RPMI8226 (cell line): Measurements from ENCODE around the gene EML5.

ENCODE experiments used
- DNase-seq: peaks from one replicate; pipeline ENCODE4 v3.0.0-alpha.2; 2015

EML5 gene

DNA sequence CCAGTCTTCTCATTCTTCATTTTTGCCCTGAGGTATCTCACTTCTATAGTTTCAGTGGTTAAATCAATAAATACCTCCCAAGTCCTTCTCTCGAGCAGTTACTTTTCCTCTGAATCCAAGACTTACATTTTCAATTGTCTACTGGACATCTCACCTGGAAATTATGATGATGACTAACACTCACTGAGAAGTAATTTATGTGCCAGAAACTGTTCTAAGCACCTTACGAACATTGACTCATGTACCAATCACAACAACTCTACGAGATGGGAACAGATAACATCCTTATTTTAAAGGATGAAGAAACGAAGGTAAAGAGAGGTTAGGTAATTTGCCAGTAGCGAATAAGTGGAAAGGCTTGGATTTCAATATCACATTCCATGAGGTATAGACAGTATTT is 94.1 kb downstream of the EML5 start:
- DNase-seq, result no peak

DNA sequence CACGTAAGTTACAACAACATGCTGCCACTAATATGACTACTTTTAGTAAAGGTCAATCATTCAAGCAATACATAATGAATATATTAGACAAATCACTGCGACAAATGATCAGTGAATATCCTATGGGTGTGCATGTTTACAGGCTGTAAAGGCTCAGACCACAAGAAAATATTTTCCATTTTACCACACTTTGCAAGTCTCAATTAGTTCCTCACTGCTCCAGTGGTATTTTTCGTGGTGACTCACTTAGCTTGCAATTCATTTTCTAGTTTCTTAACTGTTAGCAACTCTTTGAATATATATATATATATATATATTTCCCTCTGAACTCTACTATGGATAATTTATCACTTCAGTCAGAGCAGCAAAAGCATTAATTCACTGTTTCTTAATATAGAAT is 96.9 kb downstream of the EML5 start:
- no peak for DNase-seq

DNA sequence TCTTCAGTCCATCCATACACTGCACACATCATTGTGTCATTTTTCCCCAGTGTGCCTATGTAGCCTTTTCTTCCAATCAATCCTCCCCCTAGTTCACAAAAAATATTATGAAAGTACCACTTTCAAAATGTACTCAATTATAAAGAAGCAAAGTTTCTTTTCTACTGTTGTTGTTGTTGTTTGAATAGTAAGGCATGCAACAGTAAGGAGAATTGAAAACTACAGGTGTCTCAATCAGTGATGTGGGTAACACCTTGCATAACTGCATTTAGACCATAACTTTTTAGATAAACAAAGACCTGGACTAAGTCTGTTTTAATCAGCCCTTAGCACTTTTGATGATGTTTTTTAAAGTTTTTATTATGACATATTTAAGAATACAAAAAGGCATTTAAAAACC is 104.4 kb downstream of the EML5 start:
- DNase-seq, result no peak

DNA sequence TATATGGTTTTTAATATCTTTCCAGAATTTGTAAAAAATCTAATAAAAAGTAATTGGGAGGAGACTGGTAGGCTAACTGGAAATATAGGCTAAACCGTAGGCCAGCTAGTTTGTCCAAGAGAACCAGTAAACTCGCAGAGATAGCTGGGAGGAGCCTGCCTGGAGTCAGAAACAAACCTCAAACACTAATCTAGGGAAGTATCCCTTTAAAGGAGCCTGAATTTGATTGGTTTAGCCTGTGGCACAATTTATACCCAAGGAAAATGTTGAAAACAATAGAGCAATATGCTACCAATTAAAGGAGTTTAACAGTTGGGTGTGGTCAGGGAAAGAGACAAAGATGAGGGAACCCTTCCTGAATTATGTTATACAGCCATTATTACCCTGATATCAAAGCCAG is 109.6 kb downstream of the EML5 start:
- DNase-seq, result no peak

- peak; percentile 5 for DNase-seq
Measured at GRCh38 chr14:88682495-88683114, 110.1 kb downstream of the EML5 start.

DNA sequence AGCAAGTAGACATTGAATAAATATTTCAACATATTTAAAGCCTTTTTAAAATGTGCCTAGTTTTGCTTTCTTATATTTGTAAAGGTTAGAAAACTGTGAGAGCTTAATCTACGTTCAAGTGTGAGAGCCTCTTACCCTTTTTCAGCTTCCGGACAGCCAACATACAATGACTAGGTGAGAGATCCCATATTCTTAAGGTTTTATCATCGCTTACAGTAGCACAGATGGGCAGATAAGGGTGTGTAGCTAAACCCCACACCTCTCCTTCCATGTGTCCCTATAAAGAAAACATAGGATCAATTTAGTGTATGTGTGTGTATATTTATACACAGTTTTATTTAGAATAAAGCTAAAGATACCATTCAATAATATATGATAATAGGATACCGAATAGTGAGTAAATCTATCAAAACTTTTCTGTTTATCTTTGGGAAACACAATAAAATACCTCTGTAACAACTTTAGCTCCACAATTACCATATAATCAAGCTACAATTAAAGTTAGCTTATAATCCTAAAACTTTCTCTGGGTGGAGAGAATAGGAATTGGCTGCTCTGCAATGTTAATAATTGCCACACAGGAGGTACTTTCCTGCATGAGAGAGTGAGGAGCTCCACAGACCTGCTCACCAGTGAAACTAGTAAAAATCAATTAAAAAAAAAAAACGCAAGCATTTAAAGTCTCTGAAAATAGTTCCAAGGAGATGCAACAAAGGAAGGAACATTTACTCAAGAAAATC is 110.8 kb downstream of the EML5 start:
- no peak for DNase-seq

DNA sequence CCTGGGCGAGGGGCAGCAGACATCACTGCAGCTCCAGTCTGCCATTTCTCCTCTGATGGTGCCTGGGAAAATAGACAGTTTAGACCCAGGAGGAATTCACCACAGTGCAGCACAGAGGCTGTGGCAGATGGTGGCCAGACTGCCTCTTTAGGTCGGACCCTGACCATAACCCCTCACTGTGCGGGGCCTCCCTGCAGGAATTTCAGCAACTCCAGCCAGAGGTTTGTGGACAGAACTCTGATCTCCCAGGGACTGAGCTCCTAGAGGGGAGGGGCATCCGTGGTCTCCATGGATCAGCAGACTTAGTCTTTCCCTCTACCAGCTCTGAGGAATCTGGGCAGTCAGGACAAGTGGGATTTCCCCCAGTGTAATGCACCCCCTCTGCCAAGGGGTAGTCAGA is 123.4 kb downstream of the EML5 start:
- DNase-seq, result no peak

DNA sequence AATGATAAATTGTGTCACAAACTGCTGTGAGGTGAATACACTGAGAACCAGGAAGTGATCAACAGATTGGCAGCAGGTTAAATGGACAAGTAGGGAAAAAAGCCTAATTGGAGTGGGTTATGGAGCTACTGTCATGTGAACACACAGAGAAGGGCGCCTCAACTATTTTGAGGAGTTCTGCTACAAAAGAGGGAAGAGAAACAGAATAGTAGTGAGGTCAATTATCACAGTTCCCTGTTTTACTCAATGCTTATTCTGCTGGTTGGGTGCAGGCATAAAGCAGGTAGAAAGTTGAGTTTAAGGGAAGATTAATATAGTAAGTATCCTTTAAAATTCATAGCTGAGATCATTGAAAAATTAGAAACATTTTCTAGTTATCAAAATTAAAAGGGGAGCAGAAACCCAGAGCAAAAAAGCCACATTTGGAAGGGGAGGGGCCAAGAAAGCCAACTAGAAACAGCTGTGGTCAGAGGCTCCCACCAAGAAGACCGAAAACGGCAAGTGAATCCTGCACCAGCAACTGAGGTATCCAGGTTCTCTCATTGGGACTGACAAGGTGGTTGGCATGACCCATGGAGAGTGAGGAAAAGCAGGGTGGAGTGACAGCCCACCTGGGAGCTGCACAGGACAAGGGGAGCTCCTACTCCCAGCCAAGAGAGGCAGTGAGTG is 124.2 kb downstream of the EML5 start:
- no peak for DNase-seq

DNA sequence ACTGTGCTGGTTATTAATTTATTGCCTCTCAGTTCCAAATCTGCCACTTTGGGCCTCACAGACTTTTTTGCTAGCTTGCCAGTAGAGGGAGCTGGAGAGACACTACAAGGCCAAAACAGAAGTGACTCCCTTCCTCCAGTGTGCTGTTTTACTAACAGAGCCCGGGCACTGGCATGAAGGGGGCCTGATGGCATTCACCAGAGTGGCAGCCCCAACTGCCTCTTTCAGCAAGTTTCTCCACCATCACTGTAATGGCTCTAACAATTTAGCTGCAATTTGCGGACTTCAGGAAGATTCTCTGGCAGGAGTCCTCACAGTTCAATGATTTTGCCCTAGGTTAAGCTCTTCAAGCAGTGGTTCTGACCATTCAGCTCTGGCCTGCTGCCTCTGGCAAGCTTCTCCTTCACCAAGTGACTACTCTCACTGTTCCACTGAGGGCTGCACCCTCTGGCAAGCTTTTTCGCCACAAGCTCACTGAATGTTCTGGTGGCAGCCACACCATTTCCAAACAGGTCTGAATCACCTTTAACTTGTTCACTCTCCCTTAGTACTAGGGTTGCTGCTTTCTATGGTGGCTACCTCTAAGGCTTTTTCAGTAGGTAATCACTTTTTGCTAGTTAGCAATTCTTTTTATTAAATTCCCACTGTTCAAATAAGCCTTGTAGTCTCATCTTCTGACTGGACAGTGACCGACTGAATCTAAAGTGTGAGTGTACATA is 125.0 kb downstream of the EML5 start:
- DNase-seq, result peak; percentile 60

DNA sequence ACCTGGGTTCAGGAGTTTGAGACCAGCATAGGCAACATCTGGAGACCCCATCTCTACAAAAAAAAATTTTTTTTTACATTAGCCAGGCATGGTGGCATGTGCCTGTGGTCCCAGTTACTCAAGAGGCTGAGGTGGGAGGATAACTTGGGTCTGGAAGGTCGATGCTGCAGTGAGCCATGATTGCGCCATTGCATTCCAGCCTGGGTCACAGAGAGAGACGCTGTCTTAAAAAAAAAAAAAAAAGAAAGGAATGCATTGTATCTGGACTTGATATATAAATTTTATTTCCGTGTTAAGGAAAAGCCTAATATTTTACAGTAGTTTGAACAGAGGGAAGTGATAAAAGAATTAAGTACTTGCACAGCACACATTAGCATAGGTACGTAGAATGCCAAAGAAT is 132.7 kb downstream of the EML5 start:
- DNase-seq, result no peak

DNA sequence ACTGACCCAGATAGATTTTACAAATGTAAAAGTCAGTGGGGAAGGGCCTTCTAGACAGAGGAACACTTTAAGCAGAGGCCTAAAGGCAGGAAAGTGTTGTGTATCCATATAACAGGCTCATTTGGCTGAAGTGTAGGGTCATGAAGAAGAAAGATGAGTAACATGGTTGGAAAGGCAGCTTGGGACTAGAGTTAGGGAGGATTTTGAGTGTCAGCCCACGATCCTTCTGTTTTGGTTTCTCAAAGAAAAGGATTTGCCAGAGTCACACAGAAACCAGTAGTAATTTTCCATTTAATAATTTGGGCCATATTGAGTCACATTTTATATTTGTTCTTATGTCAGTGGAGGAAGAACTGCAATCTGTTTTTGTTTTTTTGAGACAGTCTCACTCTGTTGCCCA is 153.5 kb downstream of the EML5 start:
- no peak for DNase-seq

DNA sequence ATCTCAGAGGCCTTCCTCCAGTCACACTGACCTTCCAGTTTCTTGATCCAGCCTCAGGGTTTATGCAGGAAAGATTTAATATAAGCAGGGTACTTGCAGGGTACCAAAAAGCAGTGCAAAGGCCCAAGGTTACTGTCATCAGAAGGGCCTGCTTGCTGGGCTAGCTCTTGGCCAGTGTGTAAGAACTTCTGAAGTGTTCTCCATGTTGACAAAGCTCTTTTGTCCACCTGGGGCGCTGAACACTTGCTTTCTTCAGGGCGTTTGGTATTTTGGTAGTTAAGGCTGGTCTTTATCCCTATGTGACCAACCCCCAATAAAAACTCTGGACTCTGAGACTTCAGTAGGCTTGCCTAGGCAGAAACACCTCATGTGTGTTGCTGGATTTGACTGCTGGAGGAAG is 160.2 kb downstream of the EML5 start:
- DNase-seq, result no peak

- no peak for DNase-seq
Measured at GRCh38 chr14:88631091-88631490, 161.7 kb downstream of the EML5 start.

DNA sequence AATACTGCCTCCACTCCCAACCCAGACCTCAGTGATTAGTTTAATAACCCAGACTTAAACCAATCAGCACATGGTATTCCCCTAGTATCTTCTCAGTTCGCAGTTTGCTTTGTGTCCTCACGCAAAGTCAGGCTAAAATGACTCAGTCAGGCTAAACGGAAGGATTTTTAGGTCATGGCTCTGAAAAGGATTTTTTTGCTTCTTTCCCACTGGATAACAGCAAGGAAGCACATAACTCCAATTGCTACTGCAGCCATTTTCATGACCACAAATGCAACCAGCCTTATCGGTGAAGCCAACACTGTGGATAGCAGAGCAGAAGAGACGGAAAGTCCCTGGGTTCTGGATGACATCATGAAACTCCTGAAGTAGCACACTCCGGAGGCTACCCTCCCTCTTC is 162.2 kb downstream of the EML5 start:
- DNase-seq, result no peak

GRCh38 chr14:88628462-88628861 is 164.3 kb downstream of the EML5 start:
- DNase-seq, result no peak

DNA sequence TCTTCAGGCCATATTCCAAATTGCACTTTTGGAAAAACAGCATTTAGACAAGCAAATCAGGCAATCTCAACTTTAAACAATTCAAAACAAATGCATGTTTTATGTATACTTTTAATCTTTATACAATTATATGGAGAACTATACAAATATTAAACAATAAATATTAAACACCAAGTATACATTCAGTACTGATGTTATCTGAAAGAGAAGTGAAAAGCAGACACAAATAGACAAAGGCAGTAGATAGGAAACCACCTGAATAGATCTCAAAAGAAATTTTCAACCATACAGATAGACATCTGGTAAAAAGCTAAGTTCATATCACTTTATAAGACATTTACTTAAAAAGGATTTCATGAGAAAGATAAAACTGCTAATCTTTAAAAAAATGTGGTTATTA is 164.7 kb downstream of the EML5 start:
- DNase-seq, result no peak

GRCh38 chr14:88625671-88626070 is 167.1 kb downstream of the EML5 start:
- DNase-seq, result no peak

- DNase-seq, result no peak
Measured at GRCh38 chr14:88621100-88621499, 171.7 kb downstream of the EML5 start.

DNA sequence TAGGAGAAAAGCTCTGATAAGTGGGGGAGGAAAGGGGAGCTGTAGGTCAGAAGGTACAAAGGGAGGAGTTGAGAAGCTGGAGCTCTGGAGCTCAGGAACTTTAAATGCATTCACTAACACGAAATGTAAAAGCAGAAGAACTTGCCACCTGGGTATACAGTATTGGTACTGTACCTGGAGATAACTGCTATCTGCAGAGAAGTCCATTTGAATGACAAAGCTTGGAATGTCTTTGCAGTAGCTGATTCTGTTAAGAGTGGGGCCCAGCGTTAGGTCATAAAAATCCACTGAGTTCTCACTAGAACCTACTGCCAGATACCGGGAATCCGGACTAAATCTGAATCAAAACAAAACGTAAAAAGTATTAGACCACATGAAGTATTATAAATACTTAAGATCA is 174.3 kb downstream of the EML5 start:
- no peak for DNase-seq

DNA sequence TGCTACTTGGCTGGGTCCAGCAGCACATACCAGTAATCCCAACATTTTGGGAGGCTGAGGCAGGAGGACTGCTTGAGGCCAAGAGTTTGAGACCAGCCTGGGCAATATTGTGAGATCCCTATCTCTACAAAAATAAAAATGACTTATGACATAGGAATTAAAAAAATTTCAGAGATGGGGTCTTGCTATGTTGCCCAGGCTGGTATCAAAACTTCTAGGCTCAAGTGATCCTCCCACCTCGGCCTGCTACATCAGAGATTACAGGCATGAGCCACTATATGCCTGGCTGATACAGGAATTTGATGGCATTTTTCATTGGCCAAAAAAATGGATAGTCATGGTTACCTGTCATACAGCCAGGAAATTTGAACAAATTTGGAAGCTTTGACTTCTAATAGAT is 175.3 kb downstream of the EML5 start:
- DNase-seq, result no peak

DNA sequence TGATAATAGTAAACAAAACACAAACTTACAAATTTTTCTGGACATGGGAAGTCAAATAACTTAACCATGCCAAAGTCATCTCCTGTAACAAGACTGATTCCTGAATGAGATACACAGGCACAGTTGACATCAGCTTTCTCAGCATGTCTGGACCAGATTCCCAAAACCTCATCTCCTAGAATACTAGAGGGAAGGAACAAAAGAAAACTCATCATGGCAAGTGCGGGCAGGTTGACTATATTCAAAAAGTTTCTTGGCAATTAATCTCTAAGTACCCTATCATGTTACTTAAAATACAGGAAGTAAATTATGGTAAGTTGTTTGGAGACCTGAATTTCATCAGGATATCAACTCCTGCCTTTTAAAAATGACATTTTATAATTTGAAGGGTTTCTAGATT is 176.1 kb downstream of the EML5 start:
- DNase-seq, result no peak

GRCh38 chr14:88614218-88614907 is 178.4 kb downstream of the EML5 start:
- no peak for DNase-seq

GRCh38 chr14:88613552-88614010 is 179.2 kb downstream of the EML5 start:
- no peak for DNase-seq
